Activated T-cell treated with anti-CD3 and anti-CD28 coated beads for 4 hours (primary cell): ENCODE results near the gene AHSA1.
"Not testable (repeated sequence)": the region's sequence is repeated elsewhere in the genome, so short reads cannot be mapped to it uniquely, and the experiment has no call there.

Experiments
- DNase-seq: peaks from one replicate; pipeline ENCODE4 v3.0.0-alpha.2; 2020

Gene AHSA1

GRCh38 chr14:77457522-77458248, at the start of gene AHSA1, which contains the start of gene VIPAS39:
TSS of gene AHSA1 (plus strand) at chr14:77458093. CDS start at chr14:77458190, 97 bp downstream.
TSS of gene VIPAS39 (minus strand) at chr14:77457601. CDS start at chr14:77454102, 3,499 bp downstream.
- DNase-seq, result peak; percentile 84

- no peak for DNase-seq
Observed at GRCh38 chr14:77409131-77409533, 48.8 kb upstream of the AHSA1 start.

GRCh38 chr14:77415403-77416030, 42.4 kb upstream of the AHSA1 start:
- not testable (repeated sequence) for DNase-seq

GRCh38 chr14:77416098-77416497, 41.8 kb upstream of the AHSA1 start:
- DNase-seq, result not testable (repeated sequence)

- DNase-seq, result no peak
Observed at GRCh38 chr14:77416836-77417235, 41.1 kb upstream of the AHSA1 start.

- DNase-seq, result no peak
Observed at GRCh38 chr14:77421201-77421600, 36.7 kb upstream of the AHSA1 start.

GRCh38 chr14:77423423-77423822, 34.5 kb upstream of the AHSA1 start, which contains the start of gene NOXRED1:
TSS of gene NOXRED1 (minus strand) at chr14:77423523. CDS start at chr14:77422889, 634 bp downstream.
- DNase-seq, result no peak

GRCh38 chr14:77424862-77425261, 33.0 kb upstream of the AHSA1 start:
- DNase-seq, result no peak

GRCh38 chr14:77426396-77426795, 31.5 kb upstream of the AHSA1 start:
- DNase-seq, result no peak

GRCh38 chr14:77436042-77436441, 21.9 kb upstream of the AHSA1 start:
- no peak for DNase-seq

GRCh38 chr14:77438596-77438995, 19.3 kb upstream of the AHSA1 start:
- DNase-seq, result no peak

GRCh38 chr14:77439861-77440260, 18.0 kb upstream of the AHSA1 start:
- DNase-seq, result no peak

GRCh38 chr14:77442196-77442595, 15.7 kb upstream of the AHSA1 start:
- DNase-seq, result no peak

GRCh38 chr14:77455966-77456640, 1.8 kb upstream of the AHSA1 start:
- no peak for DNase-seq

- no peak for DNase-seq
Observed at GRCh38 chr14:77457115-77457521, 775 bp upstream of the AHSA1 start.

- peak; percentile 7 for DNase-seq
Observed at GRCh38 chr14:77458249-77458950, 507 bp downstream of the AHSA1 start.

GRCh38 chr14:77459072-77459723, 1.3 kb downstream of the AHSA1 start:
- peak; percentile 52 for DNase-seq

GRCh38 chr14:77467801-77468200, 9.9 kb downstream of the AHSA1 start:
- no peak for DNase-seq

GRCh38 chr14:77469067-77469505, 11.2 kb downstream of the AHSA1 start:
- no peak for DNase-seq

GRCh38 chr14:77469539-77469938, 11.6 kb downstream of the AHSA1 start:
- no peak for DNase-seq

- DNase-seq, result no peak
Observed at GRCh38 chr14:77470224-77470870, 12.5 kb downstream of the AHSA1 start.

- no peak for DNase-seq
Observed at GRCh38 chr14:77473921-77474320, 16.0 kb downstream of the AHSA1 start.
